Measurements from ENCODE around the gene BRD9. TPM values are rescaled to one million over a fixed set of nuclear protein-coding genes. Genes with fewer than 3 reads are reported as not detected.
A peak's percentile ranks its signal among the peaks of the same experiment; 100 is the strongest.

Gene BRD9
- total RNA-seq, 1 donor from 2014 or later, result 43.7 TPM

GRCh38 chr5:865771-866170, 26.8 kb downstream of the BRD9 start:
- H3K27me3 Mint-ChIP-seq (ENCODE audit: low read depth, unreplicated experiment), result no peaks in the 10 kb centered on the region
- peaks cover 39% of the 10 kb centered on the region for H3K36me3 ChIP-seq (ENCODE audit: insufficient read depth, low read length)
- TF ChIP-seq EZH2 (IDR thresholded peaks at IDR 0.05; ENCODE audit: insufficient read depth, low read length) (no peak), CTCF (IDR thresholded peaks at IDR 0.05; ENCODE audit: insufficient read depth, low read depth, low read length) (no peak)
- no peak overlapping the region for H3K4me3 ChIP-seq (ENCODE audit: insufficient read depth, low read depth, low read length)
- H3K4me1 Mint-ChIP-seq (ENCODE audit: low read depth, unreplicated experiment), result no peaks in the 10 kb centered on the region
- H3K4me2 ChIP-seq (ENCODE audit: low read length), result no peak overlapping the region
- no peaks in the 10 kb centered on the region for H3K9me3 ChIP-seq (ENCODE audit: insufficient read depth, low read depth, low read length)
- no peak for DNase-seq (ENCODE audit: low read depth)
- H3K36me3 Mint-ChIP-seq (ENCODE audit: low read depth, unreplicated experiment), result peaks cover 25% of the 10 kb centered on the region
- H4K20me1 ChIP-seq (ENCODE audit: insufficient read depth, low read length), result peaks cover 52% of the 10 kb centered on the region
- no peak for FAIRE-seq
- H3K4me1 ChIP-seq (ENCODE audit: insufficient read depth, low read length), result no peaks in the 10 kb centered on the region
- H3K27ac Mint-ChIP-seq (ENCODE audit: unreplicated experiment), result peak overlapping the region; percentile 34
- H3K4me3 Mint-ChIP-seq (ENCODE audit: unreplicated experiment), result no peak overlapping the region
- no peak overlapping the region for H2AFZ ChIP-seq (ENCODE audit: low read depth, low read length)
- H3K27me3 ChIP-seq (ENCODE audit: insufficient read depth, low read length), result no peaks in the 10 kb centered on the region
- no peaks in the 10 kb centered on the region for H3K9me3 Mint-ChIP-seq (ENCODE audit: unreplicated experiment)
- no peak overlapping the region for H3K27ac ChIP-seq (ENCODE audit: low read depth, low read length)
- no peak overlapping the region for H3K9ac ChIP-seq (ENCODE audit: low read length)
- no peaks in the 10 kb centered on the region for H3K79me2 ChIP-seq (ENCODE audit: insufficient read depth, low read length)

GRCh38 chr5:865168-865521, 27.5 kb downstream of the BRD9 start:
- H3K4me1 Mint-ChIP-seq (ENCODE audit: low read depth, unreplicated experiment), result no peaks in the 10 kb centered on the region
- H3K27me3 Mint-ChIP-seq (ENCODE audit: low read depth, unreplicated experiment), result no peaks in the 10 kb centered on the region
- no peak overlapping the region for H3K27ac Mint-ChIP-seq (ENCODE audit: unreplicated experiment)
- Histone ChIP-seq H4K20me1 (ENCODE audit: insufficient read depth, low read length) (peaks cover 50% of the 10 kb centered on the region), H3K36me3 (ENCODE audit: insufficient read depth, low read length) (peaks cover 33% of the 10 kb centered on the region), H3K27ac (ENCODE audit: low read depth, low read length) (no peak overlapping the region), H3K4me3 (ENCODE audit: insufficient read depth, low read depth, low read length) (no peak overlapping the region), H3K79me2 (ENCODE audit: insufficient read depth, low read length) (no peaks in the 10 kb centered on the region), H3K27me3 (ENCODE audit: insufficient read depth, low read length) (no peaks in the 10 kb centered on the region), H3K4me1 (ENCODE audit: insufficient read depth, low read length) (no peaks in the 10 kb centered on the region), H3K9me3 (ENCODE audit: insufficient read depth, low read depth, low read length) (no peaks in the 10 kb centered on the region), H3K9ac (ENCODE audit: low read length) (no peak overlapping the region), H2AFZ (ENCODE audit: low read depth, low read length) (no peak overlapping the region), H3K4me2 (ENCODE audit: low read length) (no peak overlapping the region)
- no peak overlapping the region for H3K4me3 Mint-ChIP-seq (ENCODE audit: unreplicated experiment)
- peaks cover 25% of the 10 kb centered on the region for H3K36me3 Mint-ChIP-seq (ENCODE audit: low read depth, unreplicated experiment)
- FAIRE-seq (no peak), DNase-seq (ENCODE audit: low read depth) (no peak)
- TF ChIP-seq EZH2 (IDR thresholded peaks at IDR 0.05; ENCODE audit: insufficient read depth, low read length), result no peak
- H3K9me3 Mint-ChIP-seq (ENCODE audit: unreplicated experiment), result no peaks in the 10 kb centered on the region

- peaks cover 48% of the 10 kb centered on the region for H4K20me1 ChIP-seq (ENCODE audit: insufficient read depth, low read length)
- peaks cover 24% of the 10 kb centered on the region for H3K36me3 Mint-ChIP-seq (ENCODE audit: low read depth, unreplicated experiment)
- no peak for DNase-seq (ENCODE audit: low read depth)
- no peak overlapping the region for H3K9ac ChIP-seq (ENCODE audit: low read length)
- no peak overlapping the region for H3K27ac ChIP-seq (ENCODE audit: low read depth, low read length)
- H3K4me1 Mint-ChIP-seq (ENCODE audit: low read depth, unreplicated experiment), result no peaks in the 10 kb centered on the region
- H3K4me1 ChIP-seq (ENCODE audit: insufficient read depth, low read length), result no peaks in the 10 kb centered on the region
- no peak overlapping the region for H3K4me2 ChIP-seq (ENCODE audit: low read length)
- no peak overlapping the region for H2AFZ ChIP-seq (ENCODE audit: low read depth, low read length)
- H3K27me3 Mint-ChIP-seq (ENCODE audit: low read depth, unreplicated experiment), result no peaks in the 10 kb centered on the region
- no peak for FAIRE-seq
- TF ChIP-seq EZH2 (IDR thresholded peaks at IDR 0.05; ENCODE audit: insufficient read depth, low read length) (no peak), CTCF (IDR thresholded peaks at IDR 0.05; ENCODE audit: insufficient read depth, low read depth, low read length) (no peak)
- H3K4me3 ChIP-seq (ENCODE audit: insufficient read depth, low read depth, low read length), result no peak overlapping the region
- H3K36me3 ChIP-seq (ENCODE audit: insufficient read depth, low read length), result peaks cover 28% of the 10 kb centered on the region
- no peak overlapping the region for H3K27ac Mint-ChIP-seq (ENCODE audit: unreplicated experiment)
- H3K9me3 Mint-ChIP-seq (ENCODE audit: unreplicated experiment), result no peaks in the 10 kb centered on the region
- no peaks in the 10 kb centered on the region for H3K79me2 ChIP-seq (ENCODE audit: insufficient read depth, low read length)
- no peak overlapping the region for H3K4me3 Mint-ChIP-seq (ENCODE audit: unreplicated experiment)
- H3K27me3 ChIP-seq (ENCODE audit: insufficient read depth, low read length), result no peaks in the 10 kb centered on the region
- no peaks in the 10 kb centered on the region for H3K9me3 ChIP-seq (ENCODE audit: insufficient read depth, low read depth, low read length)
Observed at GRCh38 chr5:864492-865167, 28.0 kb downstream of the BRD9 start.

Data from astrocyte (in vitro differentiated cells and primary cell).